Stomach (tissue), 19 donors: ENCODE measurements around the gene JPH3. TPM values are rescaled to one million over a fixed set of nuclear protein-coding genes. Genes with fewer than 3 reads are reported as not detected.

ENCODE experiments used
- DNase-seq, 2 donors: peaks; one replicate each; pipeline versions ENCODE4 v3.0.0 to v3.0.0-alpha.2; 2013 to 2019
- H3K27ac ChIP-seq, 5 donors: fragments of 200-600 bp in 4 of 5; sonication (generic) in 4 of 5; one replicate each; pipeline ENCODE4 v1.5.1; 2013 to 2019; ENCODE audit warnings: mild to moderate bottlenecking in 1 of 5, moderate library complexity in 1 of 5
- H3K27me3 ChIP-seq, 3 donors: fragments of 200-600 bp; sonication (generic); one replicate each; pipeline ENCODE4 v1.5.1; 2017 to 2019; ENCODE audit warnings: mixed run types in 1 of 3
- H3K36me3 ChIP-seq, 4 donors: fragments of 200-600 bp; sonication (generic); 1 replicate in 3 of 4; 2 replicates in 1 of 4; pipeline ENCODE4 v1.5.1; 2016 to 2019
- H3K4me1 ChIP-seq, 4 donors: fragments of 200-600 bp; sonication (generic); one replicate each; pipeline ENCODE4 v1.5.1; 2016 to 2019
- H3K4me3 ChIP-seq, 4 donors: fragments of 200-600 bp; sonication (generic) in 3 of 4; one replicate each; pipeline ENCODE4 v1.5.1; 2016 to 2019; ENCODE audit warnings: mild to moderate bottlenecking in 1 of 4
- H3K9me3 ChIP-seq, 4 donors: fragments of 200-600 bp; sonication (generic); one replicate each; pipeline ENCODE4 v1.5.1; 2016 to 2019
- CTCF ChIP-seq, 7 experiments: fragments of 450-650 bp in 4 of 7; fragments of 200-600 bp in 3 of 7; sonication (generic) in 3 of 7; IDR thresholded peaks; one replicate each; pipeline ENCODE4 v1.5.1; 2016 to 2019; ENCODE audit warnings: antibody characterized with exemption in 7 of 7, control low read depth in 2 of 7, mild to moderate bottlenecking in 1 of 7
- EP300 ChIP-seq: sonication (generic); formaldehyde crosslinking; IDR thresholded peaks from one replicate; pipeline ENCODE4 v1.6.1; 2017; ENCODE audit warnings: antibody characterized with exemption
- POLR2A ChIP-seq, 4 donors: fragments of 450-650 bp; IDR thresholded peaks; one replicate each; pipeline ENCODE4 v1.6.1; 2016; ENCODE audit warnings: antibody characterized with exemption in 4 of 4, control low read depth in 2 of 4, mild to moderate bottlenecking in 1 of 4, moderate library complexity in 1 of 4
- POLR2AphosphoS5 ChIP-seq, 3 donors: sonication (generic); formaldehyde crosslinking; IDR thresholded peaks; one replicate each; pipeline ENCODE4 v1.6.1; 2016; ENCODE audit warnings: antibody characterized with exemption in 3 of 3
- WGBS, 5 donors: extraction: QIAGEN DNeasy Blood & Tissue Kit in 3 of 5; methylation state at CpG; one replicate each; pipeline versions ENCODE4 v1.1.5 to v1.1.7; 2013 to 2018; 5-methylcytosine and 5-hydroxymethylcytosine counted together
- intact Hi-C: fragments of 100-400 bp; cut with DNase I; formaldehyde crosslinking; loops from one replicate; pipeline ENCODE4 v1.15.1; 2023; ENCODE audit warnings: low total_unique reads
- long read RNA-seq, 10 donors: transcript quantifications; one replicate each; lab custom pipeline, GENCODE V29; 2026
- polyA plus RNA-seq, 3 donors: library from polyadenylated mRNA; stranded (reverse); fragments of 200-250 nt; gene quantifications; one replicate each; pipeline ENCODE4 v1.2.3, GENCODE V29; 2013
- total RNA-seq, 5 donors: library from RNA; depleted of rRNA; stranded (reverse); fragments of >200 nt; gene quantifications; one replicate each; pipeline versions ENCODE4 v1.1.0 to v1.2.3, GENCODE V29; 2014 to 2016
- donor health status: healthy with polysubstance abuse.
- donor health status: Bipolar disorder and iron deficiency.
- donor health status: healthy.

Gene JPH3
- 1 to 10 TPM in 1 of 5 donors, under 1 TPM in 2, not detected in 2; 0.58 to 1.3 (median 0.73) TPM for total RNA-seq
- 1 to 10 TPM in 1 of 3 donors, under 1 TPM in 2; 0.31 to 1.3 (median 0.46) TPM for polyA plus RNA-seq
- long read RNA-seq, donor 1, partial matches to known transcripts: 0 of 3 reads
- long read RNA-seq, donor 1, other reads (novel, unspliced or antisense): 0 of 3 reads
- long read RNA-seq, donor 2, partial matches to known transcripts: 0 of 1 reads
- long read RNA-seq, donor 2, other reads (novel, unspliced or antisense): 0 of 1 reads
- long read RNA-seq, donor 3: 0 reads
- long read RNA-seq, donor 4: 0 reads
- long read RNA-seq, donor 5, partial matches to known transcripts: 0 of 1 reads
- long read RNA-seq, donor 5, other reads (novel, unspliced or antisense): 0 of 1 reads
- long read RNA-seq, donor 6: 0 reads
- long read RNA-seq, donor 7, partial matches to known transcripts: 0 of 4 reads
- long read RNA-seq, donor 7, other reads (novel, unspliced or antisense): 0 of 4 reads
- long read RNA-seq, donor 8, partial matches to known transcripts: 0 of 1 reads
- long read RNA-seq, donor 8, other reads (novel, unspliced or antisense): 0 of 1 reads
- long read RNA-seq, donor 9: 0 reads
- long read RNA-seq, donor 10: 0 reads

DNA sequence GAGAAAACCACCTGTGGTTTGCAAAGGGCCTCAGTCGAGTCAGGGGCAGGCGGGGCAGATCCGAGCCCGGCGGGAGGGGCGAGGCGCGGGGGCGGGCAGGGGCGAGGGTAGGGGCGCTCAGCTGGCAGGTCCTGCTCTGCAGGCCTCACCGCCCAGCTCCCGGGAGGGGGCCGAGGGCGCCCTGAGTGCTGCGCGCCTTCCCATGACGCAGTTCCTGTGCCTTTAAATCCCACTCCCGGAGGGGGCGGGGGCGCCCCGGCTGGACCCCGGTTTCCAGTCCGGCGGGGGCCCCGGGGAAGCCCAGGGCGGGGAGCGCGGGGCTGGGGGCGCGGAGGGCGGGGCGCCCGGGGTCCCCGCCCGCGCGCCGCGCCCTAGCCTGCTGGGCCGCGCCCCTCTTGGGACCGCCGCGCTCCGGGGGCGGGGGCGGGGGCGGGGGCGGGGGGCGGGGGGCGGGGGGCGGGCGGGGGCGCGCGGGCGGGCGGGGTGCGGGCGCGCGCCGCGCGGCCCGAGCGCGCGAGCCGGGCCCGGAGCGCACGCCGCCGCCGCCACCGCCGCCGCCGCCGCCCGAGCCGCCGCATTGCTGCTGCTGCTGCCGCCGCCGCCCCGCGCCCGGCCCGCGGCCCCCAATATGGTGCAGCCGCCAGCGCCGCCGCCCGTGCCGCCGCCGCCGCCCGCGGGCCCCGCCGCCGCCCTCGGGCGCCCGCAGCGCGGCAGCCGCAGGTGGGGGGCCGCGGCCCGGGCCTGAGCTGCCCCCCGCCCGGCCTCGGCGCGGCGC lies at the start of gene JPH3:
TSS of gene JPH3 (plus strand) at position 508 of the 775 bp plus-strand sequence. CDS start 639 bp downstream, outside the sequence.
- Histone ChIP-seq H3K4me1 (peaks cover 7 to 20% (median 13%) of the 10 kb centered on the region in 4 donors), H3K27ac (no peak within 1 kb of the TSS), H3K27me3 (peaks cover 27 to 94% (median 60%) of the 10 kb centered on the region in 3 donors), H3K4me3 (peak within 1 kb of the TSS; percentile 17 to 36 (median 26)), H3K36me3 (no peaks in the 10 kb centered on the region), H3K9me3 (peaks cover 0 to 17% (median 7%) of the 10 kb centered on the region in 4 donors)
- intact Hi-C loops: no loop called here
- DNase-seq: peak in 1 of 2 donors; percentile 74
- TF ChIP-seq CTCF (IDR thresholded peaks at IDR 0.05): no peak
- TF ChIP-seq EP300: no peak
- no peak for TF ChIP-seq POLR2A (IDR thresholded peaks at IDR 0.05)
- no peak for TF ChIP-seq POLR2AphosphoS5 (IDR thresholded peaks at IDR 0.05)
- 1 to 3% (median 2%) methylated on average over 14 to 95 of the region's 122 CpGs for WGBS, 5 donors

- H3K27ac ChIP-seq: no peak overlapping the region
- H3K9me3 ChIP-seq: no peaks in the 10 kb centered on the region
- no peak overlapping the region for H3K4me3 ChIP-seq
- DNase-seq: no peak
- WGBS, 5 donors: 71 to 83% (median 77%) methylated on average over 18 of the region's 18 CpGs
- intact Hi-C loops: no loop called here
- TF ChIP-seq EP300 (no peak), POLR2A (IDR thresholded peaks at IDR 0.05) (no peak), POLR2AphosphoS5 (IDR thresholded peaks at IDR 0.05) (no peak), CTCF (IDR thresholded peaks at IDR 0.05) (no peak)
- H3K4me1 ChIP-seq: peaks cover 0 to 23% (median 7%) of the 10 kb centered on the region in 4 donors
- H3K27me3 ChIP-seq: peaks cover 0 to 4% (median 0%) of the 10 kb centered on the region in 3 donors
- H3K36me3 ChIP-seq: no peaks in the 10 kb centered on the region
Observed at GRCh38 chr16:87552772-87553573, 49.3 kb upstream of the JPH3 start.

DNA sequence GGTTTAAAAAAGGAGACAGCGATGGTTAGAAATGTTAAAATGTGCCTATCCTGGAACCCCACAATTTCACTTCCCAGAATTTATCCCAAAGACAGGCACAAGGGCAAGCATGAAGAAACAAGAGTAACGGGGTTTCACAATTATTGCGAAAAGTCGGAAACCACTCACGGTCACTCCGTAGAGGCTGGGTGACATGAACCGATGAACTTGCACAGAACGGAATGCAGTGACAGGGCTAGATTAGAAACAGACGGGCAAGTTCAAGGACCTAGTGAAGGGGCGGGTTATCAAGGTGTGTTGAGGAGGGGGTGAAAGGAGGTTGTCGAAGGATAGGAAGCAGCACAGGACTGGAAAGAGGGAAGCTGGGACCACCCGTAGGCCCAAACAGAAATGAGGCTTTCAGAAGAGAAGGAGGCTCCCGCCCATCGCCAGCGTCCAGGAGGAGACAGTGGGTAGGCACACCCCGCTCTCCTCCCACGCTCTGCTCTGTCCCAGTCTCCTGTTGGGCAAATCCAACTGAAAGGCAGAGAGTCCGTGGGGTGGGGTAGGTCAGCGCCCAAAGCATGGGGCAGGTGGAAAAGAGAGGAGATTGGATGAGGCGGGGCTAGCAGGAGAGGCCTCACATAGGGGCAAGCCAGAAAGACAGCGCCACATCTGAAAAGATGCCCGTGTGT lies 47.4 kb upstream of the JPH3 start:
- H3K27me3 ChIP-seq: peaks cover 0 to 4% (median 0%) of the 10 kb centered on the region in 3 donors
- DNase-seq: no peak
- H3K4me3 ChIP-seq: no peak overlapping the region
- no peak for TF ChIP-seq EP300
- no peak for TF ChIP-seq POLR2AphosphoS5 (IDR thresholded peaks at IDR 0.05)
- no peak for TF ChIP-seq CTCF (IDR thresholded peaks at IDR 0.05)
- TF ChIP-seq POLR2A (IDR thresholded peaks at IDR 0.05): no peak
- 84 to 88% (median 88%) methylated on average over 22 of the region's 22 CpGs for WGBS, 5 donors
- intact Hi-C loops: no loop called here
- H3K27ac ChIP-seq: no peak overlapping the region
- no peaks in the 10 kb centered on the region for H3K36me3 ChIP-seq
- peaks cover 0 to 23% (median 7%) of the 10 kb centered on the region in 4 donors for H3K4me1 ChIP-seq
- H3K9me3 ChIP-seq: no peaks in the 10 kb centered on the region
